Body of pancreas (tissue), 4 donors: Measurements from ENCODE around the gene LNPEP.

ENCODE experiments used
- POLR2A ChIP-seq, 3 donors: fragments of 450-650 bp; IDR thresholded peaks; one replicate each; pipeline ENCODE4 v1.6.1; 2016; ENCODE audit warnings: antibody characterized with exemption in 3 of 3, mild to moderate bottlenecking in 2 of 3
- TF ChIP-seq, protein P1 (sequence below), 7 experiments: fragments of 450-650 bp in 4 of 7; fragments of 200-600 bp in 3 of 7; sonication (generic) in 3 of 7; IDR thresholded peaks; one replicate each; pipeline ENCODE4 v1.5.1; 2016 to 2019; ENCODE audit warnings: antibody characterized with exemption in 7 of 7

DNA sequence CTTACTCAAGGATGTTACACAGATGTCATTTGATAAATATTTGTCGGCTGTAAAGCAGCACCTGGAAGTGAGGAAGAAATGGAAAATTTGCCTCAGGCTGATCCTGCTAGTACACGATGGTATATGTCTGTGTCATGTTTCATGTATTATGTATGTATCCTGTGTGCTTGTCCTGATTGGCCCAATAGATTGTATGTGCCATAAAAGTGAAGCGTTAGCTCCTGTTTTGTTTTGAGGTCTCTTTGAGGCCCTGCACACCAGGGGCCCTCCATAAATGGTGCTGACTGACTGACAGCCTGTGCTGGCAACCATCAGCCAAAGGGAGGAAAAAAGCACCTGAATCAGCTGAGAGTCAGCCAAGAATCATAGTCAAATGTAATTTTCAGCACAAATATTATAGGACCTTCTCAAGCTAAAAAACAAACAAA is 11.8 kb upstream of the LNPEP start:
- TF ChIP-seq, protein P1, sequence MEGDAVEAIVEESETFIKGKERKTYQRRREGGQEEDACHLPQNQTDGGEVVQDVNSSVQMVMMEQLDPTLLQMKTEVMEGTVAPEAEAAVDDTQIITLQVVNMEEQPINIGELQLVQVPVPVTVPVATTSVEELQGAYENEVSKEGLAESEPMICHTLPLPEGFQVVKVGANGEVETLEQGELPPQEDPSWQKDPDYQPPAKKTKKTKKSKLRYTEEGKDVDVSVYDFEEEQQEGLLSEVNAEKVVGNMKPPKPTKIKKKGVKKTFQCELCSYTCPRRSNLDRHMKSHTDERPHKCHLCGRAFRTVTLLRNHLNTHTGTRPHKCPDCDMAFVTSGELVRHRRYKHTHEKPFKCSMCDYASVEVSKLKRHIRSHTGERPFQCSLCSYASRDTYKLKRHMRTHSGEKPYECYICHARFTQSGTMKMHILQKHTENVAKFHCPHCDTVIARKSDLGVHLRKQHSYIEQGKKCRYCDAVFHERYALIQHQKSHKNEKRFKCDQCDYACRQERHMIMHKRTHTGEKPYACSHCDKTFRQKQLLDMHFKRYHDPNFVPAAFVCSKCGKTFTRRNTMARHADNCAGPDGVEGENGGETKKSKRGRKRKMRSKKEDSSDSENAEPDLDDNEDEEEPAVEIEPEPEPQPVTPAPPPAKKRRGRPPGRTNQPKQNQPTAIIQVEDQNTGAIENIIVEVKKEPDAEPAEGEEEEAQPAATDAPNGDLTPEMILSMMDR (IDR thresholded peaks at IDR 0.05): no peak
- TF ChIP-seq POLR2A (IDR thresholded peaks at IDR 0.05): no peak
